GM19372 (cell line): ENCODE measurements around the gene CCDC85C.
A peak's percentile ranks its signal among the peaks of the same experiment; 100 is the strongest.

Source experiments
- ATAC-seq: cut with Tn5 transposase; IDR thresholded peaks from one replicate; pipeline ENCODE4 v1.9.1; 2021; ENCODE audit warnings: mild to moderate bottlenecking, low read depth, moderate library complexity; ENCODE audit not compliant: unreplicated experiment

Gene CCDC85C

GRCh38 chr14:99497341-99497740 lies 106.7 kb downstream of the CCDC85C start:
- ATAC-seq = no peak

- ATAC-seq = no peak
These were observed 119.9 kb downstream of the CCDC85C start for GRCh38 chr14:99484106-99484505.

- ATAC-seq = no peak
These were observed 122.3 kb downstream of the CCDC85C start for GRCh38 chr14:99481745-99482099.

- ATAC-seq = peak; percentile 80
These were observed 122.9 kb downstream of the CCDC85C start, which contains the start of gene CCNK for GRCh38 chr14:99480917-99481744. CCNK (plus strand) TSS chr14:99481409; CDS start chr14:99492678, 11,269 bp downstream.

- peak; percentile 3 for ATAC-seq
These were observed 123.8 kb downstream of the CCDC85C start, which contains the start of gene SETD3 for GRCh38 chr14:99479906-99480869. SETD3 (minus strand) TSS chr14:99480859; CDS start chr14:99465805, 15,054 bp downstream.

GRCh38 chr14:99479160-99479905 lies 124.7 kb downstream of the CCDC85C start:
- no peak for ATAC-seq

- no peak for ATAC-seq
These were observed 125.9 kb downstream of the CCDC85C start for GRCh38 chr14:99478128-99478527.

GRCh38 chr14:99476864-99477263 lies 127.1 kb downstream of the CCDC85C start:
- no peak for ATAC-seq

- ATAC-seq = no peak
These were observed 128.3 kb downstream of the CCDC85C start for GRCh38 chr14:99475660-99476059.

- no peak for ATAC-seq
These were observed 128.8 kb downstream of the CCDC85C start for GRCh38 chr14:99475179-99475578.

- ATAC-seq = no peak
These were observed 130.5 kb downstream of the CCDC85C start for GRCh38 chr14:99473458-99473857.

GRCh38 chr14:99472937-99473336 lies 131.1 kb downstream of the CCDC85C start:
- no peak for ATAC-seq

GRCh38 chr14:99471731-99472130 lies 132.3 kb downstream of the CCDC85C start:
- no peak for ATAC-seq

- no peak for ATAC-seq
These were observed 135.0 kb downstream of the CCDC85C start for GRCh38 chr14:99468836-99469592.

- ATAC-seq = no peak
These were observed 135.9 kb downstream of the CCDC85C start for GRCh38 chr14:99468081-99468480.

GRCh38 chr14:99467336-99468078 lies 136.5 kb downstream of the CCDC85C start:
- no peak for ATAC-seq

GRCh38 chr14:99466758-99467157 lies 137.2 kb downstream of the CCDC85C start:
- ATAC-seq = no peak

- ATAC-seq = no peak
These were observed 138.7 kb downstream of the CCDC85C start for GRCh38 chr14:99465288-99465687.

- no peak for ATAC-seq
These were observed 140.0 kb downstream of the CCDC85C start for GRCh38 chr14:99463974-99464373.
